GM18909 (cell line): Measurements from ENCODE around the gene AHI1.
"Not testable (repeated sequence)": the region's sequence is repeated elsewhere in the genome, so short reads cannot be mapped to it uniquely, and the experiment has no call there.

Experiments used
- ATAC-seq: cut with Tn5 transposase; IDR thresholded peaks from one replicate; pipeline ENCODE4 v1.9.1; 2021; ENCODE audit warnings: mild to moderate bottlenecking; ENCODE audit not compliant: unreplicated experiment, poor library complexity

The AHI1 gene

GRCh38 chr6:135402311-135402710 is 95.2 kb downstream of the AHI1 start:
- ATAC-seq: no peak

GRCh38 chr6:135397172-135397952 is 100.2 kb downstream of the AHI1 start:
- no peak for ATAC-seq

DNA sequence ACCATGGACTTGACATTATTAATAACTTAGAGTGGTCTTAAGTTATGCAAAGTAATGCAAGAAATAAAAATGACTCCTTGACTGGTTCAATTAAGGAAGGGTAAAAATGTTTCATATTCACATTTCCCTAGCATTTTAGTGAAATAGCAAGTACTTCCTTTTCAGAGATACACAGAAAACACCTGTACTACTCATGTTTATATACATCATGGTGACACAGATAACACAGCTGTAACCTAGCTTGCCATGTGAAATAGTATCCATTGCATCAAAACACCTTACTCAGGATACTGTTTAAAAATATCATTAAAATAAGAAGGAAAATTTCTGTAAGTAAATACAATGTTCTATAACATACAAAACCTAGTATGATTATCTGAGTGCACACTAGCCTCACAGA is 102.4 kb downstream of the AHI1 start:
- no peak for ATAC-seq

- no peak for ATAC-seq
These were observed 104.3 kb downstream of the AHI1 start for GRCh38 chr6:135393289-135393688.

GRCh38 chr6:135390458-135390857 is 107.1 kb downstream of the AHI1 start:
- no peak for ATAC-seq

DNA sequence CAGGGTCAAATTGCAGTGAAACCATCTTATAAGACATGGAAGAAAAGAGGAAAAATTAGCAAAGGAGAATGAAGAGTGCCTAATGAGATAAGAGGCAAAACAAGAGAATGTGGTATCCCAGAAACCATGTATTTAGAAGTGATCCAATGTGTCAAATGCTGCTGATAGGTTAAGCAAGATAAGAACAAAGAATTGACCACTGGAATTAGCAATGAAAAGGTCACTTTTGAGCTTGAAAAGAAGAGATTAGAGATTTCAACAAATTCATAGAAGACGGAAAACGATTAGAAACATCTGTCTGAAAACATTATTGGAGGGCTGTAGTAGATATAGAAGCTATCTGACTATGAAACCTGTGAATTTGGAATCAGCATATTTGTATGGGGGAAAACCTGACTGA is 112.2 kb downstream of the AHI1 start:
- no peak for ATAC-seq

DNA sequence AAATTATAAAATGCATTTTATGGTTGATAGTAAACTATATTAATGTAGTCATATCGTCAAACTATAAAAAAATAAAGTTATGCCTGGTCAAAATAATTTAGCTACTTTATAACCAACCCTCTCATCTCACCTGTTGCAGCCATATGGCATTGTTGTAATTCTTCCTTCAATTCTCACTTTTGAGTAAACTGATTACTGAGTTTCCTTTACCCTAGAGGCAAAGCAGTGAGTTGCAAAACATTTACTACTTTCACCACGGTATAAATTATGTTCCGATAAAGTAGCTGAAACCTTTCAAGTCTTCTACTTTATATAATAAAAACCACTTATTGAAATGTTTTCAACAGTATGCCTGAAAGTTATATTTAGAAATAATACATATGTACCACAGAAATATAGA is 113.8 kb downstream of the AHI1 start:
- no peak for ATAC-seq

GRCh38 chr6:135383301-135383700 is 114.2 kb downstream of the AHI1 start:
- ATAC-seq: no peak

GRCh38 chr6:135382182-135382628 is 115.3 kb downstream of the AHI1 start:
- peak; percentile 84 for ATAC-seq

- ATAC-seq: no peak
These were observed 116.7 kb downstream of the AHI1 start for GRCh38 chr6:135380793-135381192.

GRCh38 chr6:135379647-135380046 is 117.9 kb downstream of the AHI1 start:
- ATAC-seq: no peak

GRCh38 chr6:135372758-135373157 is 124.8 kb downstream of the AHI1 start:
- no peak for ATAC-seq

DNA sequence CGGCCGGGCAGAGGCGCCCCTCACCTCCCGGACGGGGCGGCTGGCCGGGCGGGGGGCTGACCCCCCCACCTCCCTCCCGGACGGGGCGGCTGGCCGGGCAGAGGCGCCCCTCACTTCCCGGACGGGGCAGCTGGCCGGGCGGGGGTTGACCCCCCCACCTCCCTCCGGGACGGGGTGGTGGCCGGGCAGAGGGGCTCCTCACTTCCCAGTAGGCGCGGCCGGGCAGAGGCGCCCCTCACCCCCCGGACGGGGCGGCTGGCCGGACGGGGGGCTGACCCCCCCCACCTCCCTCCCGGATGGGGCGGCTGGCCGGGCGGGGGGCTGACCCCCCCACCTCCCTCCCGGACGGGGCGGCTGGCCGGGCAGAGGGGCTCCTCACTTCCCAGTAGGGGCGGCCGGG is 133.9 kb downstream of the AHI1 start:
- ATAC-seq: not testable (repeated sequence)

GRCh38 chr6:135362124-135362523 is 135.4 kb downstream of the AHI1 start:
- ATAC-seq: no peak

- ATAC-seq: no peak
These were observed 137.3 kb downstream of the AHI1 start for GRCh38 chr6:135360222-135360621.

- no peak for ATAC-seq
These were observed 138.6 kb downstream of the AHI1 start for GRCh38 chr6:135358985-135359384.

DNA sequence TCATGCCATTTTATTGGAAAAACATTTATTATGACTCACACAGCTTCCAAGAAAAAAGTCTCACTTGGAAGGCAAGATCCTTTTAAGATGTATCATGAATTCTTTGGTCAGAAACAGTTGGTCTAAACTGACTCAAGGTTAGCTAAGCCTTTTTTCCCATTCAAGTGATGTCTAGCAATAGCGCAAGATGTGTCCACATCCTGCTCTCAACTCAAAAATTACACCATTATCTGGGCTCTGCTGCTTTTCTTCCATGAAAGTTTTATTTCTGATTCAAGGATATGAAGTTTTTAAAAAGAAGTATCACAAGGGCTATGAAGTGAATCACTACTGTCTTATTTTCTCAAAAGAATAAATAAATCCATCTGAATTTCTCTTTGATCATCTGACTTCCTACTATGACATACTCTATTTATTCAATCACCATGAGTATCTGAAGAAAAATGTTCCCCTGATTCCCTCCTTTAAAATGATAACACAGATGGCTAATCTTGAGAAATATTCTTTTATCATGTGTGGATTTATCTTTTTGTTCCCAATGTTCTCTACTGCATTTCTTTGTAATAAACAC is 139.2 kb downstream of the AHI1 start:
- ATAC-seq: no peak

DNA sequence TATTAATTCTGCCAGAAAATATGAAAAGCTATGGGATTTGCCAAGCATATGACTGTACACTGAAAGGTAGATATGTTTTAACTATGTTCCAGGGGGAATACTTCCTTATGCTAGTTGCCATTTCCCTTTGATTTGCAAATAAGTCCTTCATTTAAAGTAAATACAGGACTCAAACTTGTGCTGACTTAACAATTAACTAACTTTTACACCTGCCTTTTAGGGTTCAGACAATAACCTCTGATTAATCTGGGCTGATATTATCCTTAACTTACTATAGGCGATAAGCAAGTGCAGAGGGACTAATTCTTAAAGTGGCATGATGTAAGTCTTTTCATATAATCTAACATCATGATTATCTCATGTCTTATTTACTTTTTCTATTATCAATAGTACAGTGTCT is 143.1 kb downstream of the AHI1 start:
- ATAC-seq: no peak

DNA sequence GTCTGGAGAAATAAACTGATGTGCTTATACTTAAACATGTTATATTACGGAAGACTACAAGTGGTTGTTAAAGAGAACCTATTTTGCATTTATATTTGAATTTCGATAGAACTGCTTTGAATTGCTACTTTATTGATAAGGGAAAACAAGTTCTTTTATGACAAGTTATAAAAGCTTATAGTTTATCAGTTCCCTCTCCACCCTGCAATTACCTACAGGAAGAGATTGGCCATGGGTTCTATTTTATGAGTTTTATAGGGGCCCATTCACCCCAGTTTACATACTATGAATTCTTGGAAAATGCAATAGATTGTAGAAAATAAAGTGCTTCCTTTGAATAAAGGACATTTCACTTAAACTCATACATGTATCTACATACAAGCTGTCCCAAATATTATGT is 144.4 kb downstream of the AHI1 start:
- no peak for ATAC-seq

- no peak for ATAC-seq
These were observed 145.9 kb downstream of the AHI1 start for GRCh38 chr6:135351635-135352034.

GRCh38 chr6:135347887-135348286 is 149.7 kb downstream of the AHI1 start:
- ATAC-seq: no peak

GRCh38 chr6:135346747-135347146 is 150.8 kb downstream of the AHI1 start:
- ATAC-seq: no peak
